Measurements from ENCODE around the gene CALCOCO2.

DNA sequence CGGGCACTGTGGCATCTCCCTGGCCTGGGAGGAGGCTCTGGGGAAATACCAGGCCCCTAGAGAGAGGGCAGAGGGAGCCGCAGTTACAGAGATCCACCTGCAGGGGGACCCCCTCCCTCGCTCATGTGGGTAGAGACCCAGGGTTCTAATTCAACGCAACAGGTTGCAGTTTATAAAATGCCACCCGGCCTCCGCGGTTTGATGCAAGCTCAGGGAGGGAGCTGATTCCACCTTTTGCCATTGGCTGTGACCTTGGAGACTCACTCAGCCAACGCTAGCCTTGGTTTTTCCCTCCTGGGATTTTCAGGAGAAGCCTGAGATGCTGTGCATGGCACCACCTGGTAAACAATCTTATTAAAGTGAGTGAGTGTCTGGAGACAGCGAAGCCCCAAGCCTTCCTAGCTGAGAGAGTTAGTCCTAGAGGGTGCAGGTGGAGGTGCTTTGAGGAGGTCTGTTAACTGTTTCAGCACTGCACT is 25.9 kb upstream of the CALCOCO2 start:
- TF ChIP-seq, protein P1, sequence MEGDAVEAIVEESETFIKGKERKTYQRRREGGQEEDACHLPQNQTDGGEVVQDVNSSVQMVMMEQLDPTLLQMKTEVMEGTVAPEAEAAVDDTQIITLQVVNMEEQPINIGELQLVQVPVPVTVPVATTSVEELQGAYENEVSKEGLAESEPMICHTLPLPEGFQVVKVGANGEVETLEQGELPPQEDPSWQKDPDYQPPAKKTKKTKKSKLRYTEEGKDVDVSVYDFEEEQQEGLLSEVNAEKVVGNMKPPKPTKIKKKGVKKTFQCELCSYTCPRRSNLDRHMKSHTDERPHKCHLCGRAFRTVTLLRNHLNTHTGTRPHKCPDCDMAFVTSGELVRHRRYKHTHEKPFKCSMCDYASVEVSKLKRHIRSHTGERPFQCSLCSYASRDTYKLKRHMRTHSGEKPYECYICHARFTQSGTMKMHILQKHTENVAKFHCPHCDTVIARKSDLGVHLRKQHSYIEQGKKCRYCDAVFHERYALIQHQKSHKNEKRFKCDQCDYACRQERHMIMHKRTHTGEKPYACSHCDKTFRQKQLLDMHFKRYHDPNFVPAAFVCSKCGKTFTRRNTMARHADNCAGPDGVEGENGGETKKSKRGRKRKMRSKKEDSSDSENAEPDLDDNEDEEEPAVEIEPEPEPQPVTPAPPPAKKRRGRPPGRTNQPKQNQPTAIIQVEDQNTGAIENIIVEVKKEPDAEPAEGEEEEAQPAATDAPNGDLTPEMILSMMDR (conservative IDR thresholded peaks at IDR 0.05; ENCODE audit: low read length) = peak; percentile 92
- TF ChIP-seq EZH2phosphoT487 (IDR thresholded peaks at IDR 0.05; ENCODE audit: borderline replicate concordance, low read depth, low read length) = no peak

Measured in OCI-LY7 (cell line).